22Rv1 (cell line): ENCODE data around the gene PPP1R9B.

Experiments used
- ZFX ChIP-seq: fragments of 450-650 bp; IDR thresholded peaks from 2 replicates; pipeline ENCODE4 v1.6.1; 2017; ENCODE audit warnings: antibody characterized with exemption, borderline replicate concordance
- TF ChIP-seq, protein P1 (sequence below): fragments of 450-650 bp; IDR thresholded peaks from 2 replicates; pipeline ENCODE4 v1.5.1; 2017; ENCODE audit warnings: mild to moderate bottlenecking

DNA sequence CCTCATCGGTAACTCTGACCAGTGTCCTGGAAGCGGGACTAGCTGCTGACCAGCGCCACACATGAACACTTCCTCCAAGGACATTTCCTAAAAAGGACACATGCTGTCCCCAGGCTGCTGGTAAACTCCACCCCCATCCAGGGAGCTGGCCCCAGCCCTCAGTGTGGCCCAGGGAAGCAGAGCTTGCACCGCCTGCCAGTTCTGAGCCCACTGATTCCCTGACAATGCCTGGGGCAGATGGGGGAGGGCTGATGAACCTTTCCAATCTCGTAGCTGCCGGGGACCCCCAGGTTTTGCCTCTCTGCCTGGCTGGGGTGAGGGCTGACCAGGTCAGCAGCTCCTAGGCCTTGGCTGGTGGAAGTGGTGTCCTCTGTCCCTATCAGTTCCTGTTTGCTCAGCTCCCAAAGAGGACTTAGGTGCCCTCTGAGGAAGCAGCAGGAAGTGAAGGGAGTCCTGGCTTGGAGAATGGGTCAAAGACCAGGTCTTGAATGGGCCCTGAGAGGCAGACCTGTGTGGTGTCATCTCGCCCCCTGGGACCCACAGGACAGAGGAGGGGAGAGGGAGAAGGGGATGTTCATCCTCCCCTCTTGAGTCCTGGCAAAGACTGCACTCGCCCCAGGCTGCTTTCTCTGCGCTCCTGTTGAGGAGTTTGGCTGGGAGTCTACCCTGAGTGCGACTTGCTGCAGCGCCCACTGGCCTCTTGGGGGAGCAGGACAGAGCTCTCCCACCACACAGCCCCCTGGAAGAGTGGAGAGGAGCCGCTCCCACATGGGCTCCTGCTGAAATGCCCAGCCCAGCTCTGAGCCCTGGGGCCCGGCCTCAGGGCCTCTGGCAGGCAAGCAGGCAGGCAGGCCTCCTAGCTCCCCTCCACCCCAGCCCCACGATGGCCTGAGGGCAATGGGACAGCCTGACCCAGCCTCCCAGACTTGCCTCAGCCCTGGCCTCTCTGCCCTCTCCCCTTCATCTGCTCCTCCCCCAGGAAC, 38.5 kb downstream of the PPP1R9B start:
- TF ChIP-seq, protein P1, sequence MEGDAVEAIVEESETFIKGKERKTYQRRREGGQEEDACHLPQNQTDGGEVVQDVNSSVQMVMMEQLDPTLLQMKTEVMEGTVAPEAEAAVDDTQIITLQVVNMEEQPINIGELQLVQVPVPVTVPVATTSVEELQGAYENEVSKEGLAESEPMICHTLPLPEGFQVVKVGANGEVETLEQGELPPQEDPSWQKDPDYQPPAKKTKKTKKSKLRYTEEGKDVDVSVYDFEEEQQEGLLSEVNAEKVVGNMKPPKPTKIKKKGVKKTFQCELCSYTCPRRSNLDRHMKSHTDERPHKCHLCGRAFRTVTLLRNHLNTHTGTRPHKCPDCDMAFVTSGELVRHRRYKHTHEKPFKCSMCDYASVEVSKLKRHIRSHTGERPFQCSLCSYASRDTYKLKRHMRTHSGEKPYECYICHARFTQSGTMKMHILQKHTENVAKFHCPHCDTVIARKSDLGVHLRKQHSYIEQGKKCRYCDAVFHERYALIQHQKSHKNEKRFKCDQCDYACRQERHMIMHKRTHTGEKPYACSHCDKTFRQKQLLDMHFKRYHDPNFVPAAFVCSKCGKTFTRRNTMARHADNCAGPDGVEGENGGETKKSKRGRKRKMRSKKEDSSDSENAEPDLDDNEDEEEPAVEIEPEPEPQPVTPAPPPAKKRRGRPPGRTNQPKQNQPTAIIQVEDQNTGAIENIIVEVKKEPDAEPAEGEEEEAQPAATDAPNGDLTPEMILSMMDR, result no peak
- TF ChIP-seq ZFX, result no peak
